H1 (cell line): ENCODE measurements around the gene PTPN9. TPM values are rescaled to one million over a fixed set of nuclear protein-coding genes. Genes with fewer than 3 reads are reported as not detected.
A peak's percentile ranks its signal among the peaks of the same experiment; 100 is the strongest.

Experiments used
- CTCF ChIA-PET: fragments of 300-600 bp; sonication (Branson Sonifier 250); formaldehyde crosslinking; loops from one replicate; lab custom pipeline; 2021; ENCODE audit not compliant: partially characterized antibody; lab: Charles Lee
- POLR2A ChIA-PET: fragments of 300-600 bp; sonication (Branson Sonifier 250); formaldehyde crosslinking; loops from one replicate; lab custom pipeline; 2021; ENCODE audit warnings: inconsistent platforms; ENCODE audit not compliant: partially characterized antibody; lab: Charles Lee
- DNase-seq, 2 experiments: peaks; one replicate each; pipeline versions ENCODE4 v3.0.0 to v3.0.0-alpha.2; 2010 to 2022; ENCODE audit warnings: low spot score in 2 of 2, low read depth in 1 of 2, mixed read lengths in 1 of 2
- FAIRE-seq: peaks from 2 replicates; lab custom pipeline; 2011; peaks lifted over from hg19 to GRCh38; lab: Jason Lieb, UNC
- H2AFZ ChIP-seq: 2 replicates; pipeline ENCODE4 v1.8.1; 2012; ENCODE audit warnings: low read length, inconsistent platforms
- H2AK5ac ChIP-seq: 2 replicates; pipeline ENCODE4 v1.6.1; 2013; ENCODE audit warnings: low read depth, low read length
- H2BK120ac ChIP-seq: replicated peaks from 2 replicates; pipeline ENCODE3; 2013; ENCODE audit warnings: low read depth, low read length, inconsistent platforms
- H2BK12ac ChIP-seq: 2 replicates; pipeline ENCODE4 v1.6.1; 2013; ENCODE audit warnings: low read depth, low read length
- H2BK15ac ChIP-seq: 2 replicates; pipeline ENCODE4 v1.6.1; 2013; ENCODE audit warnings: low read length
- H2BK20ac ChIP-seq: 2 replicates; pipeline ENCODE4 v1.6.1; 2013; ENCODE audit warnings: low read length
- H2BK5ac ChIP-seq: 2 replicates; pipeline ENCODE4 v1.6.1; 2013; ENCODE audit warnings: low read depth, low read length
- H3K14ac ChIP-seq: 2 replicates; pipeline ENCODE4 v1.6.1; 2013; ENCODE audit warnings: inconsistent platforms; ENCODE audit not compliant: insufficient read length
- H3K18ac ChIP-seq: 2 replicates; pipeline ENCODE4 v1.6.1; 2013; ENCODE audit warnings: low read length; ENCODE audit errors: extremely low read depth
- H3K23ac ChIP-seq: 2 replicates; pipeline ENCODE4 v1.6.1; 2013; ENCODE audit warnings: inconsistent platforms; ENCODE audit not compliant: insufficient read length
- H3K23me2 ChIP-seq: 2 replicates; pipeline ENCODE4 v1.6.1; 2013; ENCODE audit warnings: low read depth, low read length
- H3K27ac ChIP-seq: 2 replicates; pipeline ENCODE4 v1.6.1; 2011; ENCODE audit warnings: low read depth, low read length, inconsistent platforms
- H3K27me3 ChIP-seq, 4 experiments: replicated peaks in 1 of 4; 1 replicate in 1 of 4; 2 replicates in 3 of 4; pipeline versions ENCODE4 v1.6.1 to v1.8.1; 2011 to 2013; ENCODE audit warnings: low read length in 3 of 4, mild to moderate bottlenecking in 3 of 4, inconsistent platforms in 2 of 4, mixed read lengths in 2 of 4, moderate library complexity in 1 of 4; ENCODE audit not compliant: control insufficient read depth in 3 of 4, insufficient read depth in 3 of 4; ENCODE audit errors: extremely low read depth in 1 of 4
- H3K36me3 ChIP-seq, 4 experiments: 2 replicates each; pipeline versions ENCODE4 v1.6.1 to v1.8.1; 2011 to 2013; ENCODE audit warnings: mild to moderate bottlenecking in 4 of 4, low read length in 3 of 4, moderate library complexity in 2 of 4, control low read depth in 1 of 4, inconsistent platforms in 1 of 4; ENCODE audit not compliant: insufficient read depth in 4 of 4, control insufficient read depth in 2 of 4
- H3K4ac ChIP-seq: replicated peaks from 2 replicates; pipeline ENCODE3; 2013; ENCODE audit warnings: low read length, low read depth, mixed read lengths, inconsistent platforms; ENCODE audit not compliant: insufficient read length
- H3K4me1 ChIP-seq, 4 experiments: replicated peaks in 1 of 4; 1 replicate in 1 of 4; 2 replicates in 3 of 4; pipeline versions ENCODE4 v1.6.1 to v1.8.1; 2011 to 2013; ENCODE audit warnings: low read length in 3 of 4, inconsistent platforms in 2 of 4, mixed read lengths in 1 of 4; ENCODE audit not compliant: insufficient read depth in 4 of 4, control insufficient read depth in 3 of 4
- H3K4me2 ChIP-seq, 2 experiments: 2 replicates each; pipeline versions ENCODE4 v1.6.1 to v1.8.1; 2011 to 2013; ENCODE audit warnings: low read depth in 2 of 2, low read length in 2 of 2, control low read depth in 1 of 2, inconsistent platforms in 1 of 2, mild to moderate bottlenecking in 1 of 2; ENCODE audit not compliant: insufficient read depth in 1 of 2
- H3K4me3 ChIP-seq, 4 experiments: fragments of 200-600, 300-600 bp in 1 of 4; sonication (generic), shearing (Covaris generic), sonication (Bioruptor Twin) in 1 of 4; 2 replicates each; pipeline versions ENCODE4 v1.5.1 to v1.8.1; 2011 to 2016; ENCODE audit warnings: low read length in 4 of 4, low read depth in 3 of 4, control low read depth in 2 of 4, inconsistent platforms in 2 of 4, mild to moderate bottlenecking in 2 of 4, mixed read lengths in 1 of 4, moderate library complexity in 1 of 4; ENCODE audit not compliant: insufficient read depth in 2 of 4; ENCODE audit errors: extremely low read depth in 1 of 4
- H3K56ac ChIP-seq: replicated peaks from 2 replicates; pipeline ENCODE3; 2013; ENCODE audit warnings: low read depth, mild to moderate bottlenecking, mixed read lengths, low read length, inconsistent platforms; ENCODE audit not compliant: insufficient read length
- H3K79me1 ChIP-seq: 2 replicates; pipeline ENCODE4 v1.6.1; 2013; ENCODE audit warnings: low read depth, low read length, control low read depth
- H3K79me2 ChIP-seq, 2 experiments: 2 replicates each; pipeline versions ENCODE4 v1.6.1 to v1.8.1; 2012 to 2013; ENCODE audit warnings: low read length in 2 of 2, mild to moderate bottlenecking in 2 of 2, inconsistent platforms in 1 of 2; ENCODE audit not compliant: insufficient read depth in 2 of 2, control insufficient read depth in 1 of 2
- H3K9ac ChIP-seq, 4 experiments: replicated peaks in 1 of 4; 1 replicate in 1 of 4; 2 replicates in 3 of 4; pipeline versions ENCODE4 v1.6.1 to v1.8.1; 2011 to 2013; ENCODE audit warnings: low read depth in 3 of 4, low read length in 3 of 4, control low read depth in 2 of 4, mild to moderate bottlenecking in 2 of 4, moderate library complexity in 2 of 4, inconsistent platforms in 1 of 4; ENCODE audit errors: extremely low read depth in 1 of 4
- H3K9me3 ChIP-seq, 2 experiments: 2 replicates each; pipeline versions ENCODE4 v1.6.1 to v1.8.1; 2012 to 2013; ENCODE audit warnings: mild to moderate bottlenecking in 2 of 2, moderate library complexity in 2 of 2, control low read depth in 1 of 2, inconsistent platforms in 1 of 2, low read depth in 1 of 2, low read length in 1 of 2, mixed read lengths in 1 of 2; ENCODE audit not compliant: insufficient read depth in 2 of 2
- H4K20me1 ChIP-seq, 2 experiments: replicated peaks in 1 of 2; 2 replicates each; pipeline versions ENCODE3 to v1.8.1; 2011 to 2013; ENCODE audit warnings: inconsistent platforms in 2 of 2, low read length in 2 of 2, mild to moderate bottlenecking in 1 of 2; ENCODE audit not compliant: insufficient read depth in 2 of 2, control insufficient read depth in 1 of 2
- H4K5ac ChIP-seq: 2 replicates; pipeline ENCODE4 v1.6.1; 2013; ENCODE audit warnings: low read length, low read depth, mixed read lengths, inconsistent platforms; ENCODE audit not compliant: insufficient read length
- H4K8ac ChIP-seq: 2 replicates; pipeline ENCODE4 v1.8.0; 2013; ENCODE audit warnings: mild to moderate bottlenecking, moderate library complexity, low read length, inconsistent platforms; ENCODE audit not compliant: insufficient read depth; ENCODE audit errors: extremely low read depth
- H4K91ac ChIP-seq: replicated peaks from 2 replicates; pipeline ENCODE3; 2013; ENCODE audit warnings: low read length, mixed read lengths, inconsistent platforms; ENCODE audit not compliant: insufficient read length
- KDM5A ChIP-seq: fragments of 200-600 bp; IDR thresholded peaks from 2 replicates; pipeline ENCODE4 v1.7.1; 2012; ENCODE audit warnings: mild to moderate bottlenecking, low read length, inconsistent platforms, mixed read lengths
- PHF8 ChIP-seq: fragments of 200-600 bp; sonication (generic); conservative IDR thresholded peaks from 2 replicates; pipeline ENCODE4 v1.7.1; 2012; ENCODE audit warnings: low read depth, mild to moderate bottlenecking, inconsistent platforms, low read length, moderate library complexity
- POLR2A ChIP-seq, 2 experiments: IDR thresholded peaks; 1 replicate in 1 of 2; 2 replicates in 1 of 2; pipeline ENCODE4 v1.6.1; 2011; ENCODE audit warnings: low read depth in 2 of 2, low read length in 2 of 2, mild to moderate bottlenecking in 2 of 2; ENCODE audit errors: control extremely low read depth in 1 of 2
- POLR2AphosphoS5 ChIP-seq: IDR thresholded peaks from 2 replicates; pipeline ENCODE4 v1.6.1; 2011; ENCODE audit warnings: low read depth, low read length
- RBBP5 ChIP-seq: IDR thresholded peaks from 2 replicates; pipeline ENCODE4 v1.7.1; 2012; ENCODE audit warnings: low read depth, mild to moderate bottlenecking, inconsistent platforms, low read length, moderate library complexity, borderline replicate concordance
- SIN3A ChIP-seq, 2 experiments: IDR thresholded peaks in 1 of 2; conservative IDR thresholded peaks in 1 of 2; 2 replicates each; pipeline ENCODE4 v1.6.1; 2011 to 2012; ENCODE audit warnings: low read length in 2 of 2, improper control_type of control experiment in 1 of 2, low read depth in 1 of 2, mild to moderate bottlenecking in 1 of 2
- WGBS, 2 experiments: shearing (Covaris generic) in 1 of 2; methylation state at CpG; one replicate each; pipeline versions ENCODE4 v1.1.6 to v1.1.7; 2013 to 2015; ENCODE audit warnings: low lambda C conversion rate in 2 of 2, mixed read lengths in 2 of 2, inconsistent platforms in 1 of 2, low coverage in 1 of 2, missing lambda C conversion rate in 1 of 2; ENCODE audit not compliant: insufficient replicate concordance in 2 of 2, insufficient coverage in 1 of 2, insufficient read length in 1 of 2; ENCODE audit errors: extremely low coverage in 1 of 2, missing lambda C conversion rate in 1 of 2; 5-methylcytosine and 5-hydroxymethylcytosine counted together
- polyA plus RNA-seq, 7 experiments: library from polyadenylated mRNA; depleted of rRNA in 3 of 7; stranded (reverse) in 5 of 7; unstranded in 2 of 7; fragments of >200 nt in 5 of 7; fragments of 200-250 nt in 2 of 7; gene quantifications; 1 replicate in 5 of 7; 2 replicates in 1 of 7; 4 replicates in 1 of 7; pipeline versions ENCODE4 v1.2.1 to v1.2.3, GENCODE V29; 2011 to 2013; ENCODE audit warnings: missing spikeins in 2 of 7, mixed read lengths in 2 of 7
- total RNA-seq: library from RNA; stranded (reverse); fragmentation: NEBNext Ultra II Directional; extraction: Animal tissue kit (Norgen Biotek cat#: 25700); gene quantifications from 2 replicates; pipeline ENCODE4 v1.2.1, GENCODE V29; 2021

PTPN9 gene
- total and polyA plus RNA-seq, 2 of the 8 experiments (the other 6 are each of a cell fraction or from before 2014, with no cell fraction given) = 46.6 to 57.4 TPM

DNA sequence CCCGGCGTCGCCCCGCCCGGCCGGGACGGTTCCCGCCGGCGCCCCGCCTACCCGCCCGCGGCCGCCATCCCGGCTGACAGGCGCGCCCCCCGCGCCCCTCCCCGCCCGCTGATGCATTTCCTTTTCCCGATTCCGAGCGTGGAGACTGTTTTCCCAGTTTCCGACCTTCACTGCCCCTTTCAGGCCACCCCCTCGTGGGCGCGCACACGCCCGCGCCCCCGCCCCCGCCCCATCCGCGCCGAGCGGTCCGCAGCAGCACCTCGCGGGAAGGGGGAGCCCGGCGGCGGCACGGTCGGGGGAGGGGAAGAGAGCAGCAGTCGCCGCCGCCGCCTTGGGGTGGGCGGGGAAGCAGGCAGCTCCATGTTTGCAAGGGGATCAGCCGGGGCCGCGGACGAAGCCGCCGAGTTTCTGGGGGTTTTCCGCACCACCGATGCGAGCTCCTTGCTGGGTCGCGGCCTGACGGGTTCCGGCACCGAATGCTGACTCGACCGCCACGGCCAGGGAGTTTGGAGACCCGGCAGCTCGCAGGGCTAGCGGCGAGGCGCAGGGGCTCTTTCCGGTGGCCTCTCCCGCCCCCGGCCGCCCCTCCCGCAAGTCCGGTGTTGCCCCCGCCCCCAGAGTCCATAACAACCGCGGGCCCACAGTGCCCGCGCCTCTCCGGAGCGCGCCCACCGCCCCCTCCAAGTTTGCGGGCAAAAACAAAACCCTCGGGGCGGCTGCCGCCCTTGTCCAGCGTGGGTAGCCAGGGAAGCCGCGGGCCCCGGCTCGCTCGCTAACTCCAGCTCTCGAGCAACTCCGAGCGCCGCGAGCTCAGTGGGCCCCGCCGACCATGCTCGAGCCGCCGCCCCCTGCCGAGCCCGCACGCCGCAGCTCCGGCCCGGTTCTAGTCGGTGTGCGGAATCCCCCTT lies 124.4 kb downstream of the PTPN9 start:
- CTCF ChIA-PET = interaction anchor here (0.7 to 2.3 kb wide), 5 partner anchors 11 to 1888 kb away, joined by 3 to 11 read pairs (median 4); no protein-coding TSS in a partner anchor
- POLR2A ChIA-PET = interaction anchor here (0.6 to 5.0 kb wide), 21 partner anchors 9 to 214 kb away, joined by 3 to 61 read pairs (median 4); partner anchors contain the start of genes IMP3, MAN2C1, PTPN9 and SNUPN

More for the DNA sequence above, 124.4 kb downstream of the PTPN9 start:
- Histone ChIP-seq H3K79me2 (peaks cover 2 to 13% of the 10 kb centered on the region in 2 experiments; a peak in 3 of 4 replicates), H3K23me2 (peaks cover 22% of the 10 kb centered on the region), H3K27me3 (no peaks in the 10 kb centered on the region), H3K14ac (no peak overlapping the region), H3K23ac (no peak overlapping the region), H3K9ac (peak overlapping the region; percentile 71 to 76 (median 74)), H2BK120ac (no peak overlapping the region), H3K18ac (no peak overlapping the region; the same call in 1 of the 2 replicates), H3K4me3 (peak overlapping the region; percentile 85 to 93 (median 86)), H3K4me2 (peak overlapping the region; percentile 94 to 97), H3K79me1 (0 out of 2 replicates have a peak, but pooled peaks cover 2% of the 10 kb centered on the region), H2BK5ac (peak overlapping the region; percentile 71; the same call in 1 of the 2 replicates), H2BK20ac (no peak overlapping the region), H3K9me3 (no peaks in the 10 kb centered on the region; a peak in 1 of 4 replicates), H3K27ac (0 out of 2 replicates have a peak overlapping the region, but pooled peaks have one; percentile 70), H3K56ac (peak overlapping the region; percentile 50), H2AFZ (no peak overlapping the region), H3K36me3 (no peaks in the 10 kb centered on the region), H4K8ac (peak overlapping the region; percentile 96; the same call in 1 of the 2 replicates), H2BK12ac (no peak overlapping the region), H2AK5ac (no peak overlapping the region), H4K20me1 (peaks cover 2 to 3% of the 10 kb centered on the region in 2 experiments), H4K5ac (no peak overlapping the region), H3K4me1 (peaks cover 0 to 8% (median 3%) of the 10 kb centered on the region in 4 experiments; a peak in 2 of 7 replicates), H3K4ac (no peak overlapping the region), H4K91ac (no peak overlapping the region), H2BK15ac (no peak overlapping the region)
- no peak for FAIRE-seq
- TF ChIP-seq RBBP5 (peak; percentile 37; the same call in 1 of the 2 replicates), SIN3A (conservative IDR thresholded peaks at IDR 0.05 in 1 of 2, IDR thresholded peaks at IDR 0.05 in 1 of 2; ENCODE audit: low read depth in 1 of 2, low read length in 2 of 2) (peak in 1 of 2 experiments; percentile 21; a peak in 1 of 4 replicates), POLR2A (IDR thresholded peaks at IDR 0.05; ENCODE audit: control extremely low read depth in 1 of 2, low read depth in 2 of 2, low read length in 2 of 2) (peak in 1 of 2 experiments; percentile 9; a peak in 1 of 3 replicates), KDM5A (no peak), PHF8 (0 out of 2 replicates have a peak, but pooled peaks have one; percentile 26), POLR2AphosphoS5 (peak; percentile 14; the same call in 1 of the 2 replicates)
- peak in 1 of 2 experiments; percentile 82 for DNase-seq
- 2% methylated on average over 37 of the region's 116 CpGs; no CpG with 5 or more reads in 1 of the 2 experiments for WGBS, 2 experiments
